Kidney glomerular epithelial cell (primary cell): ENCODE results near the gene ARFGEF2.
"Not testable (repeated sequence)": the region's sequence is repeated elsewhere in the genome, so short reads cannot be mapped to it uniquely, and the experiment has no call there.

Experiments used
- DNase-seq: peaks from one replicate; lab custom pipeline; 2025; lab: John Stamatoyannopoulos, UW

The ARFGEF2 gene

GRCh38 chr20:48928832-48929725, 7.6 kb downstream of the ARFGEF2 start:
- no peak for DNase-seq

GRCh38 chr20:48930035-48930434, 8.5 kb downstream of the ARFGEF2 start:
- DNase-seq, result no peak

- no peak for DNase-seq
These were observed 9.4 kb downstream of the ARFGEF2 start for GRCh38 chr20:48930878-48931277.

GRCh38 chr20:48931527-48932374, 10.2 kb downstream of the ARFGEF2 start:
- DNase-seq, result no peak

GRCh38 chr20:48932375-48932941, 10.9 kb downstream of the ARFGEF2 start:
- DNase-seq, result no peak

GRCh38 chr20:48933017-48933766, 11.7 kb downstream of the ARFGEF2 start:
- DNase-seq, result no peak

GRCh38 chr20:48934273-48934877, 12.9 kb downstream of the ARFGEF2 start:
- not testable (repeated sequence) for DNase-seq

GRCh38 chr20:48934966-48935365, 13.5 kb downstream of the ARFGEF2 start:
- DNase-seq, result not testable (repeated sequence)

GRCh38 chr20:48936178-48936577, 14.7 kb downstream of the ARFGEF2 start:
- not testable (repeated sequence) for DNase-seq

- no peak for DNase-seq
These were observed 16.2 kb downstream of the ARFGEF2 start for GRCh38 chr20:48937674-48938073.

- DNase-seq, result no peak
These were observed 17.2 kb downstream of the ARFGEF2 start for GRCh38 chr20:48938670-48939069.

- no peak for DNase-seq
These were observed 18.7 kb downstream of the ARFGEF2 start for GRCh38 chr20:48940170-48940569.

- DNase-seq, result no peak
These were observed 20.0 kb downstream of the ARFGEF2 start for GRCh38 chr20:48941467-48941866.

- DNase-seq, result no peak
These were observed 21.2 kb downstream of the ARFGEF2 start for GRCh38 chr20:48942730-48943129.

- DNase-seq, result no peak
These were observed 23.3 kb downstream of the ARFGEF2 start for GRCh38 chr20:48944663-48945297.

- no peak for DNase-seq
These were observed 24.5 kb downstream of the ARFGEF2 start for GRCh38 chr20:48945840-48946514.

GRCh38 chr20:48948612-48949011, 27.1 kb downstream of the ARFGEF2 start:
- DNase-seq, result no peak

- no peak for DNase-seq
These were observed 28.0 kb downstream of the ARFGEF2 start for GRCh38 chr20:48949304-48950170.

- DNase-seq, result no peak
These were observed 29.5 kb downstream of the ARFGEF2 start for GRCh38 chr20:48951041-48951440.
